Measurements from ENCODE around the gene RUSF1.

GRCh38 chr16:31458073-31458843, 49.9 kb downstream of the RUSF1 start:
- no peak for TF ChIP-seq REST (IDR thresholded peaks at IDR 0.05; ENCODE audit: low read depth)
- TF ChIP-seq YY1 (IDR thresholded peaks at IDR 0.05; ENCODE audit: low read depth) = no peak
- TF ChIP-seq TEAD4 (IDR thresholded peaks at IDR 0.05) = no peak
- no peak for TF ChIP-seq ZBTB7A (IDR thresholded peaks at IDR 0.05; ENCODE audit: low read depth)
- TF ChIP-seq EGR1 (IDR thresholded peaks at IDR 0.05) = no peak
- TF ChIP-seq FOXM1 (IDR thresholded peaks at IDR 0.05; ENCODE audit: borderline replicate concordance, low read depth) = no peak
- no peak for TF ChIP-seq TAF1 (IDR thresholded peaks at IDR 0.05; ENCODE audit: low read depth)
- no peak for TF ChIP-seq RAD21 (IDR thresholded peaks at IDR 0.05; ENCODE audit: low read depth)
- TF ChIP-seq CEBPB (IDR thresholded peaks at IDR 0.05) = no peak
- TF ChIP-seq MAX (IDR thresholded peaks at IDR 0.05) = no peak

Measured in Ishikawa (cell line).